ENCODE measurements around the gene MPHOSPH9. TPM values are rescaled to one million over a fixed set of nuclear protein-coding genes. Genes with fewer than 3 reads are reported as not detected.

The MPHOSPH9 gene
- total RNA-seq, 1 donor from 2014 or later, result 302 TPM

DNA sequence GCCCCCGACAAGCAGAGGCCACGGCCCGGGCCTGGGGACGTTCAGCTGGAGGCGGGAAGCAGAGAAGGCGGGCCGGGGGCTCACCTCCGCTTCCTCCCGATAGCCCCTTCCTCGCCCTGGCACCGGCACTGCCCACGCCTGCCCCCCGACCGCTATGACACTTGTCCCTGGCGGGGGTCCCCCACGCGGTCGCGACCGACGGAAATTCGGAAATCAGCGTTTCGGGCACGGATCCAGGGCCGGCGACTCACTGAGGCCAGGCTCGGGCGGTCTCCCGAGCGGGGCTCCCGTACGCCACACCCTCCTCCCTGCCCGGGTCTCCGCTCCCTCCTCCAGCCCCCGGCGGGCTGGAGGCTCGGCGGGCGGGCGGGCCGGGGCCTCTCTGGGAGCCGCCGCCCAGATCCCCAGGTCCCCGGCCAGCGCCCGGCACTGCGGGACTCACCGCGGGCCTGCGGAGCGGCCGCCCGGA is 82.6 kb downstream of the MPHOSPH9 start:
- peaks cover 12% of the 10 kb centered on the region for H3K36me3 Mint-ChIP-seq
- no peak overlapping the region for H3K27ac ChIP-seq
- H3F3A ChIP-seq (ENCODE audit: low read depth), result peaks cover 33% of the 10 kb centered on the region
- H3K27me3 ChIP-seq, result peaks cover 53% of the 10 kb centered on the region
- H3K27me3 Mint-ChIP-seq (ENCODE audit: insufficient read depth, low read depth), result peaks cover 15% of the 10 kb centered on the region
- peak overlapping the region; percentile 69 for H3K4me3 ChIP-seq
- TF ChIP-seq EZH2phosphoT487 (IDR thresholded peaks at IDR 0.05) (peak; percentile 79), EZH2 (IDR thresholded peaks at IDR 0.05) (peak; percentile 67)
- TF ChIP-seq, protein P1, sequence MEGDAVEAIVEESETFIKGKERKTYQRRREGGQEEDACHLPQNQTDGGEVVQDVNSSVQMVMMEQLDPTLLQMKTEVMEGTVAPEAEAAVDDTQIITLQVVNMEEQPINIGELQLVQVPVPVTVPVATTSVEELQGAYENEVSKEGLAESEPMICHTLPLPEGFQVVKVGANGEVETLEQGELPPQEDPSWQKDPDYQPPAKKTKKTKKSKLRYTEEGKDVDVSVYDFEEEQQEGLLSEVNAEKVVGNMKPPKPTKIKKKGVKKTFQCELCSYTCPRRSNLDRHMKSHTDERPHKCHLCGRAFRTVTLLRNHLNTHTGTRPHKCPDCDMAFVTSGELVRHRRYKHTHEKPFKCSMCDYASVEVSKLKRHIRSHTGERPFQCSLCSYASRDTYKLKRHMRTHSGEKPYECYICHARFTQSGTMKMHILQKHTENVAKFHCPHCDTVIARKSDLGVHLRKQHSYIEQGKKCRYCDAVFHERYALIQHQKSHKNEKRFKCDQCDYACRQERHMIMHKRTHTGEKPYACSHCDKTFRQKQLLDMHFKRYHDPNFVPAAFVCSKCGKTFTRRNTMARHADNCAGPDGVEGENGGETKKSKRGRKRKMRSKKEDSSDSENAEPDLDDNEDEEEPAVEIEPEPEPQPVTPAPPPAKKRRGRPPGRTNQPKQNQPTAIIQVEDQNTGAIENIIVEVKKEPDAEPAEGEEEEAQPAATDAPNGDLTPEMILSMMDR (IDR thresholded peaks at IDR 0.05), result no peak
- H3K4me1 ChIP-seq, result peaks cover 12% of the 10 kb centered on the region
- no peak overlapping the region for H3K27ac Mint-ChIP-seq
- H3K9me3 Mint-ChIP-seq, result no peaks in the 10 kb centered on the region
- no peaks in the 10 kb centered on the region for H3K9me3 ChIP-seq (ENCODE audit: low read depth)
- peaks cover 12% of the 10 kb centered on the region for H4K20me1 ChIP-seq (ENCODE audit: low read depth)
- H3K4me1 Mint-ChIP-seq, result peaks cover 24% of the 10 kb centered on the region
- no peaks in the 10 kb centered on the region for H3K36me3 ChIP-seq
- H3K79me2 ChIP-seq (ENCODE audit: low read depth), result no peaks in the 10 kb centered on the region
- peak; percentile 16 for DNase-seq (ENCODE audit: low spot score)
- H3K4me2 ChIP-seq, result peak overlapping the region; percentile 100
- peak overlapping the region; percentile 88 for H2AFZ ChIP-seq (replicated peaks)
- no peak overlapping the region for H3K9ac ChIP-seq
- peak overlapping the region; percentile 77 for H3K4me3 Mint-ChIP-seq

DNA sequence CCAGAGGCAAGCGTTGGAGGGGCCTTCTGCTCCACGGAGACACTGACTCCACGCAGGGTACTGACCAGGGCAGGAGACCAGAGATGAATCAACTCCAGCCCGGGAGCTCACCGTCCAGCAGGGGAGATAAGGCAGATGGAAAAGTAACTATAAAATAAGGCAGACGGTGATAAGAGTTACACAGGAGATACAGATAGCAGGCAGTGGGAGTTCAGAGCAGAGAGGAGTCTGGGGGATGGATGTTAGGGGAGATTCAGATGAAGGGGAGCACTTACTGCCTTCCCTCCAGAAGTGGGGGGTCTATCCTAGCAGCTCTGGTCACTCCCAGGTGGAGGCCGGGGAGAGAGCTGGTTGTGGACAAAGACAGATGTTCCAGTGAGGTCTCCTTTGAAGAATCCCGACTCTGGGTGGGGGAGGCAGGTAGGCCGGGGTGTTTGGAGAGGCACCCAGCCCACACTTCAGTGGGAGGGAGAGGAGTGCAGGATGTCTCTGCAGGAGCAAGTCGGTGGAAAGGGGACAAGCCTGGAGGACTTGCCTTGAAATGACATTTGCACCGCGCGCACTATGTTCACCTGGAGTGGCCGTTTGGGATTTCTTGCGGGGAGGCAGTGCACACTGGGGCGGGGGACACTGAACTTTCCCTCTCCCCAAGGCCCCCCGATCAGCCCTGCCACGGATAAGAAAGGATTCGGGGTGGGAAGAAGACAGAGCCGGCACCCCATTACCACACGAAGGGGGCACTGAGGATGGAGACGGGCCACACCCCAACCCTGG is 83.3 kb downstream of the MPHOSPH9 start:
- Histone ChIP-seq H4K20me1 (ENCODE audit: low read depth) (peaks cover 12% of the 10 kb centered on the region), H3K79me2 (ENCODE audit: low read depth) (no peaks in the 10 kb centered on the region), H3K4me3 (peak overlapping the region; percentile 69), H3K9ac (no peak overlapping the region), H3K27me3 (peaks cover 53% of the 10 kb centered on the region), H3F3A (ENCODE audit: low read depth) (peaks cover 33% of the 10 kb centered on the region), H3K36me3 (no peaks in the 10 kb centered on the region), H3K4me2 (peak overlapping the region; percentile 100), H3K27ac (no peak overlapping the region), H3K4me1 (peaks cover 12% of the 10 kb centered on the region), H3K9me3 (ENCODE audit: low read depth) (no peaks in the 10 kb centered on the region), H2AFZ (replicated peaks) (peak overlapping the region; percentile 88)
- Mint-ChIP-seq H3K4me3 (peak overlapping the region; percentile 77), H3K27me3 (ENCODE audit: insufficient read depth, low read depth) (peaks cover 15% of the 10 kb centered on the region), H3K4me1 (peaks cover 24% of the 10 kb centered on the region), H3K9me3 (no peaks in the 10 kb centered on the region), H3K36me3 (peaks cover 12% of the 10 kb centered on the region), H3K27ac (peak overlapping the region; percentile 54)
- no peak for TF ChIP-seq EZH2phosphoT487 (IDR thresholded peaks at IDR 0.05)
- TF ChIP-seq, protein P1 (IDR thresholded peaks at IDR 0.05), result no peak
- TF ChIP-seq EZH2 (IDR thresholded peaks at IDR 0.05), result peak; percentile 73
- DNase-seq (ENCODE audit: low spot score), result peak; percentile 15

DNA sequence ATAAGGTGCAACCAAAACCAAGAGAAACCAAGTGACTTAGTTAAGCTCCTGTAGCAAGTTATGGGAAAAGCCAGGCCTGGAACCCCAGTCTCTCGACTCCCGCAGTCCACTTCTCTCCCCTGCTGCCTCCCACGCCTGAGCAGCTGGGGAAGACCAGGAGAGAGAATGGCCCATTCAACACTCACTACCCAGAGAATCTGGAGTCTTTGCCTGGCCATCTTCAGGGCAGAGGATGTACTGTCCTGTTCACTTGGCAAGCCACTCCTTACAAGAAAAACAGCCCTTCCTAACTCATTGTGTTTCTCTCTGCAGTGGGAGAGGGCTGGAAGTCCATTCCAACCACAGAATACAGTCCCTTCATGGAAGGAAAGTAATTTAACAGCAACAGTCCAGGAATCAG is 83.9 kb downstream of the MPHOSPH9 start:
- Mint-ChIP-seq H3K36me3 (peaks cover 7% of the 10 kb centered on the region), H3K4me1 (peaks cover 24% of the 10 kb centered on the region), H3K4me3 (peak overlapping the region; percentile 77), H3K9me3 (no peaks in the 10 kb centered on the region), H3K27ac (no peak overlapping the region), H3K27me3 (ENCODE audit: insufficient read depth, low read depth) (peaks cover 16% of the 10 kb centered on the region)
- Histone ChIP-seq H3K27me3 (peaks cover 53% of the 10 kb centered on the region), H3K9ac (no peak overlapping the region), H3K79me2 (ENCODE audit: low read depth) (no peaks in the 10 kb centered on the region), H4K20me1 (ENCODE audit: low read depth) (peaks cover 12% of the 10 kb centered on the region), H3K4me1 (peaks cover 6% of the 10 kb centered on the region), H3K36me3 (no peaks in the 10 kb centered on the region), H3K9me3 (ENCODE audit: low read depth) (no peaks in the 10 kb centered on the region), H3K4me3 (no peak overlapping the region), H3K27ac (no peak overlapping the region), H2AFZ (replicated peaks) (no peak overlapping the region), H3F3A (ENCODE audit: low read depth) (peaks cover 27% of the 10 kb centered on the region), H3K4me2 (no peak overlapping the region)
- no peak for DNase-seq (ENCODE audit: low spot score)
- TF ChIP-seq, protein P1 (IDR thresholded peaks at IDR 0.05), result no peak
- TF ChIP-seq EZH2phosphoT487 (IDR thresholded peaks at IDR 0.05), result no peak
- no peak for TF ChIP-seq EZH2 (IDR thresholded peaks at IDR 0.05)

All from neural progenitor cell (in vitro differentiated cells).